Psoas muscle (tissue), 8 donors: ENCODE measurements around the gene MRPL38. TPM values are rescaled to one million over a fixed set of nuclear protein-coding genes. Genes with fewer than 3 reads are reported as not detected.

Experiments used
- ATAC-seq, 4 donors: fragments of 200-7000 bp; cut with Tn5 transposase; one replicate each; pipeline ENCODE4 v1.9.1; 2020; ENCODE audit warnings: moderate library complexity in 3 of 4, mild to moderate bottlenecking in 2 of 4
- DNase-seq, 2 donors: peaks; one replicate each; pipeline ENCODE4 v3.0.0-alpha.2; 2020
- H3K27ac ChIP-seq: fragments of 200-600 bp; one replicate; pipeline ENCODE4 v1.8.0; 2022
- H3K27me3 ChIP-seq, 3 donors: fragments of 200-600 bp in 1 of 3; one replicate each; pipeline versions ENCODE4 v1.6.1 to v1.8.0; 2013 to 2022; ENCODE audit warnings: low read length in 2 of 3, mild to moderate bottlenecking in 2 of 3, moderate library complexity in 1 of 3; ENCODE audit not compliant: insufficient read depth in 3 of 3
- H3K36me3 ChIP-seq, 2 donors: fragments of 200-600 bp in 1 of 2; one replicate each; pipeline versions ENCODE4 v1.6.1 to v1.8.0; 2013 to 2022; ENCODE audit warnings: low read depth in 1 of 2, mild to moderate bottlenecking in 1 of 2, moderate library complexity in 1 of 2; ENCODE audit not compliant: insufficient read depth in 1 of 2
- H3K4me1 ChIP-seq: fragments of 200-600 bp; one replicate; pipeline ENCODE4 v1.8.0; 2022
- H3K4me3 ChIP-seq: fragments of 200-600 bp; one replicate; pipeline ENCODE4 v1.8.0; 2022; ENCODE audit warnings: mild to moderate bottlenecking
- H3K9me3 ChIP-seq: fragments of 200-600 bp; one replicate; pipeline ENCODE4 v1.8.0; 2022
- WGBS, 3 donors: extraction: QIAGEN DNeasy Blood & Tissue Kit; methylation state at CpG; one replicate each; pipeline versions ENCODE4 v1.1.6 to v1.1.7; 2013; 5-methylcytosine and 5-hydroxymethylcytosine counted together
- intact Hi-C, 2 donors: fragments of 100-400 bp; cut with DNase I; formaldehyde crosslinking; loops; one replicate each; pipeline versions ENCODE4 v1.11.0 to v1.14.2; 2022
- polyA plus RNA-seq, 3 donors: library from polyadenylated mRNA; stranded (reverse); fragments of 200-250 nt; gene quantifications; one replicate each; pipeline ENCODE4 v1.2.3, GENCODE V29; 2013
- total RNA-seq, 4 donors: library from RNA; stranded (reverse); fragmentation: NEBNext Ultra II Directional in 2 of 4; extraction: Animal tissue kit (Norgen Biotek cat#: 25700) in 2 of 4; gene quantifications; one replicate each; pipeline versions ENCODE4 v1.2.1 to v1.2.4, GENCODE V29; 2021 to 2023
- TF ChIP-seq, protein P1 (sequence below): fragments of 200-600 bp; IDR thresholded peaks from one replicate; pipeline ENCODE4 v1.8.0; 2022; ENCODE audit warnings: antibody characterized with exemption
- donor health status: healthy with polysubstance abuse.
- donor health status: DM: no; HTN: no; CAD: no; lungs with moderate emphysema.
- donor health status: Bipolar disorder and iron deficiency.
- donor health status: healthy.
- donor health status: DM: yes; HTN: yes; CAD: no.
- donor health status: DM: no; HTN: no; CAD: no.
- donor health status: DM: no; HTN: no; CAD: no.
- donor health status: DM: yes; HTN: yes; CAD: no.

Gene MRPL38
- total and polyA plus RNA-seq, 7 donors, result 104 to 168 (median 115) TPM

DNA sequence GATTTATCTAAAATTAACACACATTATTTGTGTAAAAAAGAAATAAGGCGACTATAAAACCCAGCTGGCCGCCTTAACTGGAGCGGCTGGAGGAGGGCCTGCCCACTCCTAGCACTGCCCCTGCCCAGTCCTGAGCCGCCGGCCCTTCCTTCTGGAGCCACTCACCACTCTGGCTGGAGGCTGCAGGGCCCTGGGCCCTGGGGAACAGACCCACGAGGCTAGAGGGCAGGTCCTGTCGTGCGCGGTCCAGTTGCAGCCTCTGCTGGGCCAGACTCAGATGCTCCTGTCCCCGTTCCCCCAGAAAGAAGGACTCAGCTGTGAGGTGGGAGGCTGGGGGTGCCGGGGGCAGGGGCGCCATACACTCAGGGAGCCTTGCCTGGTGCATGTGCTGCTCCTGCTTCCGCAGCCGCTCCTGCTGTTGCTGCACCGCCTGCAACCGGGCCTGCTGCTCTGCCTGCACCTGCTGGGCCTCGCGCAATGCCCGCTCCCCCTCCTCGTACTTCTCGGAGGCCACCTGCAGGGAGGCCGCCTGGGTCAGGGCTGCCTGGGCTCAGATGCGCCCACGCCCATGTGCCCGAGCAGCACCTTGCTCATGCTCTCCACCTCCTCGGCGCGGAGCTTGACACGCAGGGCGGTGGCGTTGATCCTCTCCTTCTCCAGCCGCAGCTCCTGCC lies 9.0 kb upstream of the MRPL38 start:
- H3K36me3 ChIP-seq, result peaks cover 0 to 9% of the 10 kb centered on the region in 2 donors
- H3K9me3 ChIP-seq, result no peaks in the 10 kb centered on the region
- 89 to 91% (median 90%) methylated on average over 30 to 32 of the region's 32 CpGs for WGBS, 3 donors
- H3K4me3 ChIP-seq, result no peak overlapping the region
- intact Hi-C loops, result loop anchor here in 1 of 2 donors (10.0 kb wide), 1 partner anchor 381 kb away; no protein-coding TSS in a partner anchor
- TF ChIP-seq, protein P1, sequence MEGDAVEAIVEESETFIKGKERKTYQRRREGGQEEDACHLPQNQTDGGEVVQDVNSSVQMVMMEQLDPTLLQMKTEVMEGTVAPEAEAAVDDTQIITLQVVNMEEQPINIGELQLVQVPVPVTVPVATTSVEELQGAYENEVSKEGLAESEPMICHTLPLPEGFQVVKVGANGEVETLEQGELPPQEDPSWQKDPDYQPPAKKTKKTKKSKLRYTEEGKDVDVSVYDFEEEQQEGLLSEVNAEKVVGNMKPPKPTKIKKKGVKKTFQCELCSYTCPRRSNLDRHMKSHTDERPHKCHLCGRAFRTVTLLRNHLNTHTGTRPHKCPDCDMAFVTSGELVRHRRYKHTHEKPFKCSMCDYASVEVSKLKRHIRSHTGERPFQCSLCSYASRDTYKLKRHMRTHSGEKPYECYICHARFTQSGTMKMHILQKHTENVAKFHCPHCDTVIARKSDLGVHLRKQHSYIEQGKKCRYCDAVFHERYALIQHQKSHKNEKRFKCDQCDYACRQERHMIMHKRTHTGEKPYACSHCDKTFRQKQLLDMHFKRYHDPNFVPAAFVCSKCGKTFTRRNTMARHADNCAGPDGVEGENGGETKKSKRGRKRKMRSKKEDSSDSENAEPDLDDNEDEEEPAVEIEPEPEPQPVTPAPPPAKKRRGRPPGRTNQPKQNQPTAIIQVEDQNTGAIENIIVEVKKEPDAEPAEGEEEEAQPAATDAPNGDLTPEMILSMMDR, result no peak
- H3K27ac ChIP-seq, result no peak overlapping the region
- ATAC-seq, result no peak
- no peaks in the 10 kb centered on the region for H3K27me3 ChIP-seq
- no peak for DNase-seq
- no peaks in the 10 kb centered on the region for H3K4me1 ChIP-seq

DNA sequence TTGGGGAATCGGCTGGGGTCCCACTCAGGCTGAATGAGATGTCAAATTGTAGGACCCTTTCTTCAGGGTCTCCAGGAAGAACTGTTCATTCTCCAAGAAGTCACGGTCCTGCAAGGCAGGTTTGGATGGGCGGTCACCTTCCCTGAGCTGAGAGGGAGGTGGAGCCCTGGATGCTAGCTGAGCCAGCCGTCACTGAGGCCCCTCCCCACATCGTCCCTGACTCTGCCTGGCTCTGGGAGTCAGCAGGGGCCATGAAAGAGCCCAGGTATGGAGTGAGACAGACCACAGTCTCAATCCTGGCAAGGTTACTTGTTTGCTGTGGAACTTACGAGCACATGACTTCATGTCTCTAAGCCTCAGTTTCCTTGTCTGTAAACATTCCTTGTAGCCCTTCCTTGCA lies 6.0 kb upstream of the MRPL38 start:
- Histone ChIP-seq H3K27me3 (no peaks in the 10 kb centered on the region), H3K9me3 (no peaks in the 10 kb centered on the region), H3K4me1 (no peaks in the 10 kb centered on the region), H3K4me3 (no peak overlapping the region), H3K36me3 (peaks cover 0 to 9% of the 10 kb centered on the region in 2 donors), H3K27ac (no peak overlapping the region)
- ATAC-seq (no peak), DNase-seq (no peak)
- 82 to 87% (median 83%) methylated on average over 6 of the region's 6 CpGs for WGBS, 3 donors
- TF ChIP-seq, protein P1, result no peak
- intact Hi-C loops, result loop anchor here in 1 of 2 donors (10.0 kb wide), 1 partner anchor 384 kb away; no protein-coding TSS in a partner anchor

DNA sequence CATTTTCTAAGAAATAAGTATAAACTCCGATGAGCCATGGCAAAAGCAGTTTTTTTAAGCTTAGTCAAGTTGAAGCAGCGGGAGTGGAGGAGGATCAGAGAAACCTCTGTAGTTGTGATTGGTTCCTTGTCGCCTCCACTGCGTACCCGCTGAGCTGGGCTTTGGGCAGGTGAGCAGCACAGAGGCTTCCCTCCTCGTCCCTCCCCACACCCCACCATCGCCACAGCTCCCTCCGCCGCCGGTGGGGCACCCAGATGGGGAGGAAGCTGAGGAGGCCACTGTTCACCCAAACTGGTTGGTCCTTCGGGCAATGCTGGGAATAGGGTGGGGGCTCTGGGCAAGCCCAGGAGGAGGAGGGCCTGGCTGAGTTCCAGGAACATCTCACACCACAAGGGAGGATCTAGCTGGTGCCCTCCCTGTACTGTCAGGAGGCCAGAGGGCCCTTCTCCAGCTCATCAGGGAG lies 5.2 kb upstream of the MRPL38 start:
- TF ChIP-seq, protein P1, result no peak
- Histone ChIP-seq H3K27me3 (no peaks in the 10 kb centered on the region), H3K4me3 (no peak overlapping the region), H3K27ac (no peak overlapping the region), H3K4me1 (no peaks in the 10 kb centered on the region), H3K9me3 (no peaks in the 10 kb centered on the region), H3K36me3 (peaks cover 0 to 9% of the 10 kb centered on the region in 2 donors)
- DNase-seq, result no peak
- intact Hi-C loops, result loop anchor here in 1 of 2 donors (10.0 kb wide), 1 partner anchor 385 kb away; no protein-coding TSS in a partner anchor
- no peak for ATAC-seq
- WGBS, 3 donors, result 72 to 78% (median 76%) methylated on average over 10 to 11 of the region's 11 CpGs

DNA sequence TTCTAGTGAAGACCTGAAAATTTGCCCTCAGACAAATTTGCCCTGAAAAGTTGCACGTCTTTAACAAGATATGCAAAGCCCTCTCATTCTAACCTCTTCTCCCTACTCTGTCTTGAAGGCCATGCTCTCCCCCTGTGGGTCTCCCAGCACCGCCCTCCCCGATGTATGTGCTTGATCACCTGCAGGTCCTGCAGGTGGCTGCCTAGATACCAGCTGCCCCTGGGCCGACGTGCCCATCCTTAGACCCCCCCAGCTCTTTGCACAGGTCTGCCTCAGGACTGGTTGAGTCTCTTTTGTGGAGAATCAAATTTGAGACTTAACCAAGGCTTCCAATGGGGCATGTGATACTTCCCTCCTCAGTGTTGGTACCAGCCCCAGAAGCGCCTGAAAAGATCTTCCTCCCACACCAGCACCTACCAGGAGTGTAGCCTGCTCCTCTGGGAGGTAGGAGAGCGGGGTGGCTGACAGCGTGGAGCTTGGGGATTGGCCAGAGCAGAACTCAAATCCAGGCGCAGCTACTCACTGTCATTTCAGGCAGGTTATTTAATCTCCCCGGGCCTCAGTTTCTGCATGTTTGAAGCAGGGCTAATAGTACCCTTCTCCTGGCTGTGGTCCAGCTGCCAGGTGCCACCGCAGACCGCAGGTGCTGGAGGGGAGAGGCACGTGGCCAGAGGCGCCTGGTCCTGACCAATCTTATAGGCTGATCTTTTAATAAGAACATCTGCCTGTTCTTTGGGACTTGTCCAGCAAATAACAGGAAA lies 4.5 kb upstream of the MRPL38 start:
- H3K27me3 ChIP-seq, result no peaks in the 10 kb centered on the region
- no peak for DNase-seq
- no peak for ATAC-seq
- WGBS, 3 donors, result 83 to 90% (median 83%) methylated on average over 14 of the region's 14 CpGs
- H3K4me3 ChIP-seq, result no peak overlapping the region
- H3K36me3 ChIP-seq, result peaks cover 0 to 9% of the 10 kb centered on the region in 2 donors
- intact Hi-C loops, result no loop called here
- H3K9me3 ChIP-seq, result no peaks in the 10 kb centered on the region
- TF ChIP-seq, protein P1, result no peak
- no peak overlapping the region for H3K27ac ChIP-seq
- H3K4me1 ChIP-seq, result no peaks in the 10 kb centered on the region
